Measurements from ENCODE around the gene RRP1B. TPM values are rescaled to one million over a fixed set of nuclear protein-coding genes. Genes with fewer than 3 reads are reported as not detected.

Gene RRP1B
- polyA plus RNA-seq, 1 donor from 2014 or later, result 20.3 TPM

DNA sequence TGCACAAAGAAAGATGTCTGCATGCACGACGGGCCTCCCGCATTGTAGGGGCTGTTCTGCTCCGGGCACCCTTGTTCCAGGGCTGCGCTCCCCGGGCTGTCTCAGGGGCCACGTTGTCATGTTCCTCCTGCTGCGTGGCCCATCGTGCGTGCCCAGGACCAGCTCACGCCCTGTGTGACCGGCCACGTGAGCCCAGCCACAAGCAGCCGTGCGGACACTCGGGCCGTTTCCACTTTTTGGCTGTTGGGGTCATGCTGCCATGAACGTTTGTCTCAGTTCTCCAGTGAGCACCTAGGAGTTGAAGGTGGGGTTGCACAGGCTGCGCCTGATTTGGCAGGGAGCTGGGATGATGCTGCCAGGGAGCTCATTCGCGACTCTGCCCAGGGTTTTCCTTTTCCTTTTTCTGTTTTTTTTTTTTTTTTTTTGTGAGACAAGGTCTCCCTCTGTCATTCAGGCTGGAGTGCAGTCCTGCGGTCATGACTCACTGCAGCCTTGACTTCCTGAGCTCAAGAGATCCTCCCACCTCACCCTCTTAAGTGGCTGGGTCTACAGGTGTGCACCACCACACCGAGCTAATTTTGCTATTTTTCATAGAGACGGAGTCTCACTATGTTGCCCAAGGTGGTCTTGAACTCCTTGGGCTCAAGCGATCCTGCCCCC, 77.0 kb downstream of the RRP1B start:
- Histone ChIP-seq H3K79me2 (replicated peaks; ENCODE audit: insufficient read depth, low read length) (no peaks in the 10 kb centered on the region), H3K27me3 (ENCODE audit: insufficient read depth, low read depth, low read length) (no peaks in the 10 kb centered on the region), H3K36me3 (ENCODE audit: insufficient read depth, low read length) (no peaks in the 10 kb centered on the region), H3K4me2 (ENCODE audit: low read length) (no peak overlapping the region), H2AFZ (ENCODE audit: low read depth, low read length) (no peak overlapping the region), H3K9ac (ENCODE audit: low read length) (no peak overlapping the region), H3K27ac (ENCODE audit: low read length) (no peak overlapping the region), H4K20me1 (ENCODE audit: insufficient read depth) (no peaks in the 10 kb centered on the region), H3K4me3 (ENCODE audit: low read length) (no peak overlapping the region), H3K9me3 (ENCODE audit: low read length) (no peaks in the 10 kb centered on the region), H3F3A (ENCODE audit: insufficient read depth, low read length, poor library complexity, severe bottlenecking) (no peaks in the 10 kb centered on the region), H3K9me2 (ENCODE audit: insufficient read depth, low read length) (no peaks in the 10 kb centered on the region)
- TF ChIP-seq SMC3 (conservative IDR thresholded peaks at IDR 0.05; ENCODE audit: poor library complexity) (no peak), MXI1 (conservative IDR thresholded peaks at IDR 0.05; ENCODE audit: poor library complexity, severe bottlenecking) (no peak), POLR2AphosphoS5 (IDR thresholded peaks at IDR 0.05) (no peak), EZH2 (IDR thresholded peaks at IDR 0.05; ENCODE audit: borderline replicate concordance, insufficient read depth, low read length, poor library complexity, severe bottlenecking) (no peak), RAD21 (conservative IDR thresholded peaks at IDR 0.05) (no peak), CTCF (IDR thresholded peaks at IDR 0.05; ENCODE audit: poor library complexity, severe bottlenecking) (no peak), TAF1 (IDR thresholded peaks at IDR 0.05; ENCODE audit: low read depth) (no peak), EP300 (conservative IDR thresholded peaks at IDR 0.05; ENCODE audit: poor library complexity, severe bottlenecking) (no peak)
- TF ChIP-seq, protein P1, sequence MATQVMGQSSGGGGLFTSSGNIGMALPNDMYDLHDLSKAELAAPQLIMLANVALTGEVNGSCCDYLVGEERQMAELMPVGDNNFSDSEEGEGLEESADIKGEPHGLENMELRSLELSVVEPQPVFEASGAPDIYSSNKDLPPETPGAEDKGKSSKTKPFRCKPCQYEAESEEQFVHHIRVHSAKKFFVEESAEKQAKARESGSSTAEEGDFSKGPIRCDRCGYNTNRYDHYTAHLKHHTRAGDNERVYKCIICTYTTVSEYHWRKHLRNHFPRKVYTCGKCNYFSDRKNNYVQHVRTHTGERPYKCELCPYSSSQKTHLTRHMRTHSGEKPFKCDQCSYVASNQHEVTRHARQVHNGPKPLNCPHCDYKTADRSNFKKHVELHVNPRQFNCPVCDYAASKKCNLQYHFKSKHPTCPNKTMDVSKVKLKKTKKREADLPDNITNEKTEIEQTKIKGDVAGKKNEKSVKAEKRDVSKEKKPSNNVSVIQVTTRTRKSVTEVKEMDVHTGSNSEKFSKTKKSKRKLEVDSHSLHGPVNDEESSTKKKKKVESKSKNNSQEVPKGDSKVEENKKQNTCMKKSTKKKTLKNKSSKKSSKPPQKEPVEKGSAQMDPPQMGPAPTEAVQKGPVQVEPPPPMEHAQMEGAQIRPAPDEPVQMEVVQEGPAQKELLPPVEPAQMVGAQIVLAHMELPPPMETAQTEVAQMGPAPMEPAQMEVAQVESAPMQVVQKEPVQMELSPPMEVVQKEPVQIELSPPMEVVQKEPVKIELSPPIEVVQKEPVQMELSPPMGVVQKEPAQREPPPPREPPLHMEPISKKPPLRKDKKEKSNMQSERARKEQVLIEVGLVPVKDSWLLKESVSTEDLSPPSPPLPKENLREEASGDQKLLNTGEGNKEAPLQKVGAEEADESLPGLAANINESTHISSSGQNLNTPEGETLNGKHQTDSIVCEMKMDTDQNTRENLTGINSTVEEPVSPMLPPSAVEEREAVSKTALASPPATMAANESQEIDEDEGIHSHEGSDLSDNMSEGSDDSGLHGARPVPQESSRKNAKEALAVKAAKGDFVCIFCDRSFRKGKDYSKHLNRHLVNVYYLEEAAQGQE (IDR thresholded peaks at IDR 0.05; ENCODE audit: borderline replicate concordance), result no peak

DNA sequence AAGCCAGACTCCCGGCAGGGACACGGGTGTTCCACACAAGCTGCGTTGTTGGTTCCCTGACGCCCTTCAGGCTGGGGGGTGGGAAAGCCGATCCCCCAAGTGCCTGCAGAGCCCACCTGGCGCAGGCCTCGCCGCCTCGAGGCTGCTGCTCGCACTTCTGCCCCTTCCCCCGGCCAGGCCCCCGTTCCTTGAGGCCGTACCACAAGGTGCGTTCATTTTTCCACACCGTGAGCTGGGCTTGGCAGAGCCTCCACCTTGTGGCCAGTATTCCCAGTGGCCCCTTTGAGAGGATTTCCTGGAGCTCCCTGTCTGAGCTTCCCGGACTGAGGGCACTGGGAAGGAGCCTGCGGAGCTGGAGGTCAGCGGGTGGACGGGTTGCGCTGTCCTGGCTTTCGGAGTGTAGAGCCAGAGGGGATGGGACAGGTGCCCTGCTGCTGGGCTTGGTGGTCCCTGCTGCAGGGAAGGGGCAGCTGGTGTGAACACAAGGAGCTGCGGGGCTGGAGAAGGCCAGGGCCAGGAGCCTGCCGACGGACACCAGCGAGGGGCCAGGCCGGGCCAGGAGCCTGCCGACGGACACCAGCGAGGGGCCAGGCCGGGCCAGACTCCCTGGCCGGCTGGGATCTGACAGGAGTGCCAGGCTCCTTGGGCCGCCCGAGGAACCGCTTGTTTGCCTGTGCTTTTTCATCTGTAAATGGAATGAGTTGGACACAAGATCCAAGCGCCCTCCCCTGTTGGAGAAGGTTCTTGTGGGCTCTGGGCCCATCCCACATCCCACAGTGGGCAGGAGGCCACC, 78.0 kb downstream of the RRP1B start:
- no peak overlapping the region for H3K9ac ChIP-seq (ENCODE audit: low read length)

More for the DNA sequence above, 78.0 kb downstream of the RRP1B start:
- H3K9me3 ChIP-seq (ENCODE audit: low read length), result no peaks in the 10 kb centered on the region
- H4K20me1 ChIP-seq (ENCODE audit: insufficient read depth), result no peaks in the 10 kb centered on the region
- no peak for TF ChIP-seq CTCF (IDR thresholded peaks at IDR 0.05; ENCODE audit: poor library complexity, severe bottlenecking)
- no peak for TF ChIP-seq SMC3 (conservative IDR thresholded peaks at IDR 0.05; ENCODE audit: poor library complexity)
- TF ChIP-seq, protein P1 (IDR thresholded peaks at IDR 0.05; ENCODE audit: borderline replicate concordance), result no peak
- no peak for TF ChIP-seq EZH2 (IDR thresholded peaks at IDR 0.05; ENCODE audit: borderline replicate concordance, insufficient read depth, low read length, poor library complexity, severe bottlenecking)
- no peak for TF ChIP-seq EP300 (conservative IDR thresholded peaks at IDR 0.05; ENCODE audit: poor library complexity, severe bottlenecking)
- TF ChIP-seq RAD21 (conservative IDR thresholded peaks at IDR 0.05), result no peak
- no peak for TF ChIP-seq POLR2AphosphoS5 (IDR thresholded peaks at IDR 0.05)
- TF ChIP-seq MXI1 (conservative IDR thresholded peaks at IDR 0.05; ENCODE audit: poor library complexity, severe bottlenecking), result no peak
- no peak for TF ChIP-seq TAF1 (IDR thresholded peaks at IDR 0.05; ENCODE audit: low read depth)
- no peak overlapping the region for H3K27ac ChIP-seq (ENCODE audit: low read length)
- H3K4me2 ChIP-seq (ENCODE audit: low read length), result no peak overlapping the region
- no peaks in the 10 kb centered on the region for H3F3A ChIP-seq (ENCODE audit: insufficient read depth, low read length, poor library complexity, severe bottlenecking)
- no peaks in the 10 kb centered on the region for H3K36me3 ChIP-seq (ENCODE audit: insufficient read depth, low read length)
- H2AFZ ChIP-seq (ENCODE audit: low read depth, low read length), result no peak overlapping the region
- no peak overlapping the region for H3K4me3 ChIP-seq (ENCODE audit: low read length)
- H3K9me2 ChIP-seq (ENCODE audit: insufficient read depth, low read length), result no peaks in the 10 kb centered on the region
- no peaks in the 10 kb centered on the region for H3K79me2 ChIP-seq (replicated peaks; ENCODE audit: insufficient read depth, low read length)
- no peaks in the 10 kb centered on the region for H3K27me3 ChIP-seq (ENCODE audit: insufficient read depth, low read depth, low read length)
